Fibroblast of skin of scalp (primary cell): ENCODE measurements around the gene FUS.
"Not testable (repeated sequence)": the region's sequence is repeated elsewhere in the genome, so short reads cannot be mapped to it uniquely, and the experiment has no call there.

Experiments
- DNase-seq: peaks from one replicate; pipeline ENCODE4 v3.0.0-alpha.2; 2013

Gene FUS

GRCh38 chr16:31186930-31187807 is 7.2 kb downstream of the FUS start:
- no peak for DNase-seq

GRCh38 chr16:31187808-31188189 is 7.9 kb downstream of the FUS start:
- no peak for DNase-seq

GRCh38 chr16:31188450-31189411 is 8.8 kb downstream of the FUS start:
- no peak for DNase-seq

- DNase-seq: no peak
These were observed 9.5 kb downstream of the FUS start for GRCh38 chr16:31189412-31189778.

GRCh38 chr16:31190061-31190460 is 10.1 kb downstream of the FUS start:
- DNase-seq: no peak

- no peak for DNase-seq
These were observed 11.0 kb downstream of the FUS start for GRCh38 chr16:31190818-31191444.

- no peak for DNase-seq
These were observed 11.9 kb downstream of the FUS start for GRCh38 chr16:31191697-31192428.

- DNase-seq: no peak
These were observed 13.1 kb downstream of the FUS start for GRCh38 chr16:31192856-31193642.

GRCh38 chr16:31193874-31194273 is 13.9 kb downstream of the FUS start:
- no peak for DNase-seq

GRCh38 chr16:31194898-31195297 is 15.0 kb downstream of the FUS start:
- no peak for DNase-seq

GRCh38 chr16:31195861-31196260 is 15.9 kb downstream of the FUS start:
- not testable (repeated sequence) for DNase-seq

GRCh38 chr16:31196324-31197088 is 16.6 kb downstream of the FUS start:
- no peak for DNase-seq

GRCh38 chr16:31198207-31198882 is 18.4 kb downstream of the FUS start:
- DNase-seq: no peak

- DNase-seq: no peak
These were observed 19.6 kb downstream of the FUS start for GRCh38 chr16:31199430-31200041.

- not testable (repeated sequence) for DNase-seq
These were observed 20.2 kb downstream of the FUS start for GRCh38 chr16:31200111-31200510.

GRCh38 chr16:31200821-31201568 is 21.1 kb downstream of the FUS start:
- peak; percentile 24 for DNase-seq

- no peak for DNase-seq
These were observed 21.9 kb downstream of the FUS start for GRCh38 chr16:31201582-31202413.
